ENCODE results near the gene MAP2.
A peak's percentile ranks its signal among the peaks of the same experiment; 100 is the strongest.

MAP2 gene

DNA sequence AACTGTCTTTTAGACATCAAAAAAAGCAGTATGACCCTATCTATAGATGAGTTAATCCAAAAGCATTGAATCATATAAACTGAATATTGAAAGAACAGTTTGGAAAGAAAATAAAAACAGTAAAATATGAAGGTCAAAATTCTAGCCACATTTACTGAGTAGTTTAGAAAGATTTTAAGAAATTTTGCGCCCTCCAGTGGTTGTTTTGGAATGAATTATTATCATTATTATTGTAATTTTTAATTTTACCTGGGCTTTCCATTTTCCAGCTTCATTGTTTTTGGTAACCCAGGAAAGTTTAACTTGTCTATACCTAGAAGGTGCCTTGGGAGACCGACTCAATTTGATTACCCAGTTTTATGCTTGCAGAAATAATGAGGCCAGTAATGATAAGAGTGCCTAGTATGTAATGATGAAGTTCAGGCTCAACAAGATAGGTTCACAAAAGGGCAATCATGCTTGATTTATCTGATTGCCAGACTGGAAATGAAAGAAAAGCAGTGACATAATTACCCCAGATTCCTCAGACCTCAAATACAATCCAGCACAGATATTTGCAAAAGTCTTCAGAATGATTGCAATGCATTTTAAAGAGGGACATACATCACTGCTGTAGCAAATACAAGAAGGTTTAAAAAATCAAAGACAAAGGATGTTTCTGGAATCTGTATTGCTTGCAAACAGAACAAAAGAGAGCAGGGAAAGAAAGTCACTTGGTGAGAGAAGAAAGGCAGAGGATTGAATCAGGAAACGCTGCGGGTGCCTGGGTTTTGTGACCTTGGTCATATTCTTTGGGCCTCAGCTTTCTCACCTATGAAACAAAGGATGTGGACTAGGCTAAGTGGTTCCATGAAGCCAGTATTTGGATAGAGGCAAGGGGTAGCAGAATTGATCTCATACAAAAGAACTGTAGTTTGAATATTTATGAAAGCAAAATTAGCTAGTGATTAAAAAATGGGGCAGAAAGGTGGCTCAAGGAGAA is 153.8 kb downstream of the MAP2 start:
- no peak overlapping the region for H3K4me3 ChIP-seq (ENCODE audit: low read depth, low read length)
- TF ChIP-seq, protein P1, sequence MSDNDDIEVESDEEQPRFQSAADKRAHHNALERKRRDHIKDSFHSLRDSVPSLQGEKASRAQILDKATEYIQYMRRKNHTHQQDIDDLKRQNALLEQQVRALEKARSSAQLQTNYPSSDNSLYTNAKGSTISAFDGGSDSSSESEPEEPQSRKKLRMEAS (IDR thresholded peaks at IDR 0.05; ENCODE audit: low read depth, low read length) = no peak
- no peak for TF ChIP-seq MYC (IDR thresholded peaks at IDR 0.05; ENCODE audit: low read depth, low read length)
- no peak for TF ChIP-seq POLR2A (IDR thresholded peaks at IDR 0.05; ENCODE audit: extremely low read depth, insufficient read length)
- TF ChIP-seq, protein P2, sequence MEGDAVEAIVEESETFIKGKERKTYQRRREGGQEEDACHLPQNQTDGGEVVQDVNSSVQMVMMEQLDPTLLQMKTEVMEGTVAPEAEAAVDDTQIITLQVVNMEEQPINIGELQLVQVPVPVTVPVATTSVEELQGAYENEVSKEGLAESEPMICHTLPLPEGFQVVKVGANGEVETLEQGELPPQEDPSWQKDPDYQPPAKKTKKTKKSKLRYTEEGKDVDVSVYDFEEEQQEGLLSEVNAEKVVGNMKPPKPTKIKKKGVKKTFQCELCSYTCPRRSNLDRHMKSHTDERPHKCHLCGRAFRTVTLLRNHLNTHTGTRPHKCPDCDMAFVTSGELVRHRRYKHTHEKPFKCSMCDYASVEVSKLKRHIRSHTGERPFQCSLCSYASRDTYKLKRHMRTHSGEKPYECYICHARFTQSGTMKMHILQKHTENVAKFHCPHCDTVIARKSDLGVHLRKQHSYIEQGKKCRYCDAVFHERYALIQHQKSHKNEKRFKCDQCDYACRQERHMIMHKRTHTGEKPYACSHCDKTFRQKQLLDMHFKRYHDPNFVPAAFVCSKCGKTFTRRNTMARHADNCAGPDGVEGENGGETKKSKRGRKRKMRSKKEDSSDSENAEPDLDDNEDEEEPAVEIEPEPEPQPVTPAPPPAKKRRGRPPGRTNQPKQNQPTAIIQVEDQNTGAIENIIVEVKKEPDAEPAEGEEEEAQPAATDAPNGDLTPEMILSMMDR (IDR thresholded peaks at IDR 0.05; ENCODE audit: low read depth, low read length) = peak; percentile 1
- peak; percentile 31 for DNase-seq (ENCODE audit: low read depth)

DNA sequence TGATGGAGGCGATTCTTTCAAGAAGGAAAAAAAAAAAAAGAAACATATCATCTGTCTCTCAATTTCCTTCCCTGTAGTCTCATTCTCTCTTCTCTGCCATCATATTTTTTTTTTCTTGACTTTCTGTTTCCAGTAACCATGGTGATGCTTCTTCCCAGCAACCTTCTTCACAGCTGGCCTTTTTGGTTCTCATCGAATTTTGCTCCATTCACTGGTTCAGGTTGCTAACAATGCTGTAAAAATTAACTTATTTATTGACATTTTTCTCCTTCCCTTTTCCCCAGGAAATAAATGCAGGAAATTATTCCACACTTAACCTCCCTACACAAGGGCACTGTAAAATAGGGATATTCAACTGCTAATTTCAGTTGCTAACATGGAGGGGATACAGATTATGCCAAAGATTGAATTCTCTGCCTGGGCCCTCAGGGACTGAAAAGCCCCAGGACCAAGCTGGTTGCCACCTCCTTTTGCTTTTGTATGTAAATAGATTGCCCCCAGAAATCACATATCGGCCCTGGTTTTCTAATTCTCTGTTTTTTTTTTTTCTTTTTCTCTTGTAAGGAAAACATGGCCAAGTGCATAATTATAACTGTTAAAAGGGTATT is 154.7 kb downstream of the MAP2 start:
- H3K4me3 ChIP-seq (ENCODE audit: low read depth, low read length) = no peak overlapping the region
- no peak for DNase-seq (ENCODE audit: low read depth)
- TF ChIP-seq POLR2A (IDR thresholded peaks at IDR 0.05; ENCODE audit: extremely low read depth, insufficient read length) (no peak), MYC (IDR thresholded peaks at IDR 0.05; ENCODE audit: low read depth, low read length) (no peak)
- TF ChIP-seq, protein P1 (IDR thresholded peaks at IDR 0.05; ENCODE audit: low read depth, low read length) = no peak
- TF ChIP-seq, protein P2 (IDR thresholded peaks at IDR 0.05; ENCODE audit: low read depth, low read length) = no peak

DNA sequence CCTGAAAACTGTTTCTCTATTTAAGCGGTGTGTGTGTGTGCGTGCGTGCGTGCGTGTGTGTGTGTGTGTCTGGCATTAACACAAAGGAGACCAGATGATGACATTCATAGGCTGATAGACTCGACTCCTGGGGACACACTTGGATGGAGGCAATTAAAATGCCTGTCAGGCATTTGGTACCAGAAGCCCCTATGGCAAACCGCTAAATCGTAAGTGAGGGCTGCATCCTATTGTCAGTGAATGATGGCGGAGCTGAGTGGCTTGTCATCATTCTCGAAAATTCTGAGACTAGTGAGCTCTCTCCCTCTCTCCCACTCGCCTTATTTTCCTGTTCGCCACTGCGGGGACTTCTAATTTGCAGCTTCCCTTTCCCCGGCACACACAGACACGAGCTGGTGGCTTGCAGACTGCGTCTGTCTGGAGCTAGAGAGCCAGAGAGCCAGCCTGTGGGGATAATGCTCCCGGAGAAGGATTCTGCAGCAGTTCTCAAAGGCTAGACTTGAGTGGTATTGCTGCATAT is 155.4 kb downstream of the MAP2 start:
- no peak overlapping the region for H3K4me3 ChIP-seq (ENCODE audit: low read depth, low read length)
- TF ChIP-seq, protein P2 (IDR thresholded peaks at IDR 0.05; ENCODE audit: low read depth, low read length) = no peak
- no peak for TF ChIP-seq MYC (IDR thresholded peaks at IDR 0.05; ENCODE audit: low read depth, low read length)
- TF ChIP-seq, protein P1 (IDR thresholded peaks at IDR 0.05; ENCODE audit: low read depth, low read length) = no peak
- TF ChIP-seq POLR2A (IDR thresholded peaks at IDR 0.05; ENCODE audit: extremely low read depth, insufficient read length) = no peak
- DNase-seq (ENCODE audit: low read depth) = peak; percentile 13

DNA sequence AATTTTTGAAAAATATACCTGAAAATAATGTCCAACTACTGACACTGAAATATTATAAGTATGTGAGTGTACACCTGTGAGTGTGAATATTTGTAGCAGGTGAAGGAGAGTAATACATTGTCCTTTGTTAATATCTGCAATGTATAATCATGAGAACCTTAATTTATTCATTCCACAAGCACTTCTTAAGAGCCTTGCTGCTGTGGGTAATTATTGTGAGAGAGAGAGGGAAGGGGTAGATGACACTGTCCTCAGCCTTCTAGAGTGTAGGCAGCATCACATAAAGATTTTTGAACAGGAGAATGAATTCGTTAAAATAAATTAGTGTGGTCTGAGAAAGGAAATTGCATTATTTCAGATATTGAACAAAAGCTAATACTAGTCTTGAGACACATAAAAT is 157.2 kb downstream of the MAP2 start:
- H3K4me3 ChIP-seq (ENCODE audit: low read depth, low read length) = no peak overlapping the region
- TF ChIP-seq, protein P2 (IDR thresholded peaks at IDR 0.05; ENCODE audit: low read depth, low read length) = no peak
- TF ChIP-seq POLR2A (IDR thresholded peaks at IDR 0.05; ENCODE audit: extremely low read depth, insufficient read length) (no peak), MYC (IDR thresholded peaks at IDR 0.05; ENCODE audit: low read depth, low read length) (no peak)
- TF ChIP-seq, protein P1 (IDR thresholded peaks at IDR 0.05; ENCODE audit: low read depth, low read length) = no peak
- DNase-seq (ENCODE audit: low read depth) = no peak

DNA sequence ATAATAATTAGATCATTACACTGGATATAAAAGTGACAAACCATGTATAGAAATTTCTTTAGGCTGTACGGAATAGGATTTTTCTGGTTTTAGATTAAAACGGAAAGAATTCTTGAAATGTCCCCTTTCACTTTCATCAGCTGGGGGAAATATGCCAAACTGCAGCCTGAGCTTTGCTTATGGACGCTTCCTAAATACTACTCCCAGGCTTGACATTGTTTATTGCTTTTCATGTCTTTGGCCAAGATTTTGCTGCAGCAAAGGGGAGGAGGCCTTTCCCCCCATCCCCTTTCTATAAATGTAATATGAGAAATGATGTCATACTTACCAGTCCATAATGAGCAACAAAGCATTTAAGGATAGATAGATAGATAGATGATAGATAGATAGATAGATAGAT is 158.4 kb downstream of the MAP2 start:
- no peak overlapping the region for H3K4me3 ChIP-seq (ENCODE audit: low read depth, low read length)
- TF ChIP-seq POLR2A (IDR thresholded peaks at IDR 0.05; ENCODE audit: extremely low read depth, insufficient read length) (no peak), MYC (IDR thresholded peaks at IDR 0.05; ENCODE audit: low read depth, low read length) (no peak)
- TF ChIP-seq, protein P1 (IDR thresholded peaks at IDR 0.05; ENCODE audit: low read depth, low read length) = no peak
- TF ChIP-seq, protein P2 (IDR thresholded peaks at IDR 0.05; ENCODE audit: low read depth, low read length) = no peak
- DNase-seq (ENCODE audit: low read depth) = no peak
